Measurements from ENCODE around the gene MTERF1. TPM values are rescaled to one million over a fixed set of nuclear protein-coding genes. Genes with fewer than 3 reads are reported as not detected.
"Not testable (repeated sequence)": the region's sequence is repeated elsewhere in the genome, so short reads cannot be mapped to it uniquely, and the experiment has no call there.

The MTERF1 gene
- total and polyA plus RNA-seq, 2 of the 13 experiments (the other 11 are each of a cell fraction or from before 2014, with no cell fraction given): 5.5 to 19.3 TPM

DNA sequence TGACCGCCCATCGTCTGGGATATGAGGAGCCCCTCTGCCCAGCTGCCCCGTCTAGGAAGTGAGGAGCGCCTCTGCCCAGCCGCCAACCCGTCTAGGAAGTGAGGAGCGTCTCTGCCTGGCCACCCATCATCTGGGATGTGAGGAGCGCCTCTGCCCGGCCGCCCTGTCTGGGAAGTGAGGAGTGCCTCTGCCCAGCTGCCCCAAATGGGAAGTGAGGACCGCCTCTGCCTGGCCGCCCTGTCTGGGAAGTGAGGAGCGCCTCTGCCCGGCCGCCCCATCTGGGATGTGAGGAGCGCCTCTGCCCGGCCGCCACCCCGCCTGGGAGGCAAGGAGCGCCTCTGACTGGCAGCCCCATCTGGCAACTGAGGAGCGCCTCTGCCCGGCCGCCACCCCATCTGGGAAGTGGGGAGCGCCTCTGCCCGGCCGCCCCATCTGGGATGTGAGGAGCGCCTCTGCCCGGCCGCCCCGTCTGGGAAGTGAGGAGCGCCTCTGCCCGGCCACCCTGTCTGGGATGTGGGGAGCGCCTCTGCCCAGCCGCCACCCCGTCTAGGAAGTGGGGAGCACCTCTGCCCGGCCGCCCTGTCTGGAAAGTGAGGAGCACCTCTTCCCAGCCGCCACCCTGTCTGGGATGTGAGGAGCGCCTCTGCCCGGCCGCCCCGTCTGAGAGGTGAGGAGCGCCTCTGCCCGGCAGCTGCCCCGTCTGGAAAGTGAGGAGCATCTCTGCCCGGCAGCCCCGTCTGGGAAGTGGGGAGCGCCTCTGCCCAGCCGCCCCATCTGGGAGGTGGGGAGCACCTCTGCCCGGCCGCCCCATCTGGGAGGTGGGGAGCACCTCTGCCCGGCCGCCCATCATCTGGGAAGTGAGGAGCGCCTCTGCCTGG lies 7.1 kb upstream of the MTERF1 start:
- H3K27ac ChIP-seq (ENCODE audit: extremely low read length, insufficient read depth, low read length); POLR2A ChIA-PET; CTCF ChIA-PET (ENCODE audit: low intra/inter-chr PET ratio, low total read pairs); H4K20me1 ChIP-seq (ENCODE audit: insufficient read depth, low read length); H2AFZ ChIP-seq (ENCODE audit: low read length); H3K36me3 ChIP-seq (replicated peaks in 1 of 2; ENCODE audit: control insufficient read depth in 1 of 2, insufficient read depth in 2 of 2, low read length in 2 of 2); H3K4me3 ChIP-seq (replicated peaks in 1 of 3; ENCODE audit: insufficient read depth in 1 of 3, low read depth in 2 of 3, low read length in 3 of 3); in situ Hi-C loops (cut with HindIII; ENCODE audit: extremely low pct_ligation_motif_present, low pct_unique_long_range_greater_than_20kb); H3K4me2 ChIP-seq (ENCODE audit: low read depth, low read length); H3K4me1 ChIP-seq (ENCODE audit: insufficient read depth, low read length); H3K9me3 ChIP-seq (ENCODE audit: low read length); BruUV-seq (replicated peaks); ATAC-seq; H3K9ac ChIP-seq (ENCODE audit: insufficient read depth, low read depth, low read length); DNase-seq (ENCODE audit: low spot score); H3K27me3 ChIP-seq (ENCODE audit: control insufficient read depth in 1 of 2, insufficient read depth in 2 of 2, low read length in 2 of 2); H3K79me2 ChIP-seq (ENCODE audit: insufficient read depth, low read length); FAIRE-seq: not testable (repeated sequence)
- intact Hi-C loops (cut with micrococcal nuclease; ENCODE audit: unreplicated experiment): loop anchor here (10.0 kb wide), 2 partner anchors 577 to 803 kb away; no protein-coding TSS in a partner anchor
- 84% methylated on average over 16 of the region's 54 CpGs for WGBS (ENCODE audit: low lambda C conversion rate)

DNA sequence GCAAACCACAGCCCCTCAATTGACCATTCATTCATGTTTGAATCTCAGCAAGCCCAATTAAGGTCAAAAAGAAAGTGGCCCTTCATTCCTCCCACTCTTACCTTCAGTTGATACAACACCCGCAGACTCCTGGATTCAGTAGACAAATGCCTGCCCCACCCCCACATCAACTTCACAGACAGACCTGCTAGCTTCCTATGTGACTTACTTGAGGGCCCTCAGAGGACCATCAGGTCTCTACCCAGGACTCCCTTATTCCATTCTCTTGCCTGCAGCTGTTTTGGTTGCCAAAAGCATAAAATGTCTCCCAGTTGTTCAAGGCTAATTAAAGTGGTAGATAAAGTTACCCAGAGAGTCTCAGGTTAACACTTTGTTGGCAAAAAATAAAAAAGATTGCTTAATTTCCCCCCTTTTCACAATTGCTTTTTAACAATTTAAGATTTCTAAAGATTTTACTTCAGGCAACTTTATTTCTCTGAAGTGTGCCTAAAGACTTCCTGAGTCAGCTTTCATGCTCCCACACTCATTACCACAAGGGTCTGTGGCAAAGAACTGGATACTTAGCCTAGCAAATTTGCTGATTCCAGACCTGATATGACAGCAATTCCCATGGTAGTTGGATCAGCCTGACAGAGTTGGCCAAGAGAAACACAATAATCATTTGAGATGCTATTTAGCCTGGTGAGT lies 3.3 kb upstream of the MTERF1 start:
- TF ChIP-seq ZNF614 (CRISPR knock-in tag; IDR thresholded peaks at IDR 0.05; ENCODE audit: borderline replicate concordance) (no peak), ZMYM4 (CRISPR knock-in tag; IDR thresholded peaks at IDR 0.05) (no peak), ARNT2 (CRISPR knock-in tag; IDR thresholded peaks at IDR 0.05; ENCODE audit: low read depth) (no peak), KLF11 (CRISPR knock-in tag; IDR thresholded peaks at IDR 0.05) (no peak), NCOA5 (CRISPR knock-in tag; IDR thresholded peaks at IDR 0.05) (no peak), HNRNPK (IDR thresholded peaks at IDR 0.05; ENCODE audit: low read depth, low read length, poor library complexity, severe bottlenecking) (no peak), ZNF335 (CRISPR knock-in tag; IDR thresholded peaks at IDR 0.05) (no peak)
- TF ChIP-seq, protein P1, sequence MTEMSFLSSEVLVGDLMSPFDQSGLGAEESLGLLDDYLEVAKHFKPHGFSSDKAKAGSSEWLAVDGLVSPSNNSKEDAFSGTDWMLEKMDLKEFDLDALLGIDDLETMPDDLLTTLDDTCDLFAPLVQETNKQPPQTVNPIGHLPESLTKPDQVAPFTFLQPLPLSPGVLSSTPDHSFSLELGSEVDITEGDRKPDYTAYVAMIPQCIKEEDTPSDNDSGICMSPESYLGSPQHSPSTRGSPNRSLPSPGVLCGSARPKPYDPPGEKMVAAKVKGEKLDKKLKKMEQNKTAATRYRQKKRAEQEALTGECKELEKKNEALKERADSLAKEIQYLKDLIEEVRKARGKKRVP (CRISPR knock-in tag; IDR thresholded peaks at IDR 0.05): no peak
- TF ChIP-seq, protein P2, sequence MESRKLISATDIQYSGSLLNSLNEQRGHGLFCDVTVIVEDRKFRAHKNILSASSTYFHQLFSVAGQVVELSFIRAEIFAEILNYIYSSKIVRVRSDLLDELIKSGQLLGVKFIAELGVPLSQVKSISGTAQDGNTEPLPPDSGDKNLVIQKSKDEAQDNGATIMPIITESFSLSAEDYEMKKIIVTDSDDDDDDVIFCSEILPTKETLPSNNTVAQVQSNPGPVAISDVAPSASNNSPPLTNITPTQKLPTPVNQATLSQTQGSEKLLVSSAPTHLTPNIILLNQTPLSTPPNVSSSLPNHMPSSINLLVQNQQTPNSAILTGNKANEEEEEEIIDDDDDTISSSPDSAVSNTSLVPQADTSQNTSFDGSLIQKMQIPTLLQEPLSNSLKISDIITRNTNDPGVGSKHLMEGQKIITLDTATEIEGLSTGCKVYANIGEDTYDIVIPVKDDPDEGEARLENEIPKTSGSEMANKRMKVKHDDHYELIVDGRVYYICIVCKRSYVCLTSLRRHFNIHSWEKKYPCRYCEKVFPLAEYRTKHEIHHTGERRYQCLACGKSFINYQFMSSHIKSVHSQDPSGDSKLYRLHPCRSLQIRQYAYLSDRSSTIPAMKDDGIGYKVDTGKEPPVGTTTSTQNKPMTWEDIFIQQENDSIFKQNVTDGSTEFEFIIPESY (CRISPR knock-in tag; IDR thresholded peaks at IDR 0.05): no peak
- TF ChIP-seq, protein P3, sequence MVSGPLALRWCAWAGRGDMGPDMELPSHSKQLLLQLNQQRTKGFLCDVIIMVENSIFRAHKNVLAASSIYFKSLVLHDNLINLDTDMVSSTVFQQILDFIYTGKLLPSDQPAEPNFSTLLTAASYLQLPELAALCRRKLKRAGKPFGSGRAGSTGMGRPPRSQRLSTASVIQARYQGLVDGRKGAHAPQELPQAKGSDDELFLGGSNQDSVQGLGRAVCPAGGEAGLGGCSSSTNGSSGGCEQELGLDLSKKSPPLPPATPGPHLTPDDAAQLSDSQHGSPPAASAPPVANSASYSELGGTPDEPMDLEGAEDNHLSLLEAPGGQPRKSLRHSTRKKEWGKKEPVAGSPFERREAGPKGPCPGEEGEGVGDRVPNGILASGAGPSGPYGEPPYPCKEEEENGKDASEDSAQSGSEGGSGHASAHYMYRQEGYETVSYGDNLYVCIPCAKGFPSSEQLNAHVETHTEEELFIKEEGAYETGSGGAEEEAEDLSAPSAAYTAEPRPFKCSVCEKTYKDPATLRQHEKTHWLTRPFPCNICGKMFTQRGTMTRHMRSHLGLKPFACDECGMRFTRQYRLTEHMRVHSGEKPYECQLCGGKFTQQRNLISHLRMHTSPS (CRISPR knock-in tag; IDR thresholded peaks at IDR 0.05; ENCODE audit: low read depth): no peak
- in situ Hi-C loops (cut with HindIII; ENCODE audit: extremely low pct_ligation_motif_present, low pct_unique_long_range_greater_than_20kb): no loop called here
- Histone ChIP-seq H3K4me1 (ENCODE audit: insufficient read depth, low read length) (peaks cover 18% of the 10 kb centered on the region), H3K4me3 (replicated peaks in 1 of 3; ENCODE audit: insufficient read depth in 1 of 3, low read depth in 2 of 3, low read length in 3 of 3) (no peak overlapping the region), H3K79me2 (ENCODE audit: insufficient read depth, low read length) (peaks cover 16% of the 10 kb centered on the region), H4K20me1 (ENCODE audit: insufficient read depth, low read length) (no peaks in the 10 kb centered on the region), H3K9me3 (ENCODE audit: low read length) (no peaks in the 10 kb centered on the region), H2AFZ (ENCODE audit: low read length) (no peak overlapping the region), H3K4me2 (ENCODE audit: low read depth, low read length) (no peak overlapping the region), H3K27ac (ENCODE audit: extremely low read length, insufficient read depth, low read length) (no peak overlapping the region), H3K9ac (ENCODE audit: insufficient read depth, low read depth, low read length) (no peak overlapping the region), H3K27me3 (ENCODE audit: control insufficient read depth in 1 of 2, insufficient read depth in 2 of 2, low read length in 2 of 2) (peaks cover 0 to 5% of the 10 kb centered on the region in 2 experiments; a peak in 1 of 5 replicates), H3K36me3 (replicated peaks in 1 of 2; ENCODE audit: control insufficient read depth in 1 of 2, insufficient read depth in 2 of 2, low read length in 2 of 2) (no peaks in the 10 kb centered on the region)
- DNase-seq (ENCODE audit: low spot score): no peak
- intact Hi-C loops (cut with micrococcal nuclease; ENCODE audit: unreplicated experiment): loop anchor here (5.0 to 10.0 kb wide), 3 partner anchors 248 to 799 kb away; partner anchors contain the start of gene CYP51A1
- BruUV-seq (replicated peaks): no TSS peak
- FAIRE-seq: no peak
- CTCF ChIA-PET (ENCODE audit: low intra/inter-chr PET ratio, low total read pairs): no interaction called here
- no peak for ATAC-seq
- WGBS (ENCODE audit: low lambda C conversion rate): 38% methylated on average over 1 of the region's 1 CpG
- POLR2A ChIA-PET: no interaction called here
